Smooth muscle cell (in vitro differentiated cells): Measurements from ENCODE around the gene TTYH2. TPM values are rescaled to one million over a fixed set of nuclear protein-coding genes. Genes with fewer than 3 reads are reported as not detected.
"Not testable (repeated sequence)": the region's sequence is repeated elsewhere in the genome, so short reads cannot be mapped to it uniquely, and the experiment has no call there.

Experiments
- DNase-seq: peaks from one replicate; lab custom pipeline; 2025; ENCODE audit not compliant: unreplicated experiment; lab: John Stamatoyannopoulos, UW
- H2AFZ ChIP-seq: fragments of 200-600 bp; sonication (generic); 2 replicates; pipeline ENCODE4 v1.6.0; 2016; ENCODE audit warnings: antibody characterized with exemption, low read depth, mild to moderate bottlenecking
- H3F3A ChIP-seq: fragments of 200-600 bp; sonication (generic); 2 replicates; pipeline ENCODE4 v1.6.0; 2017; ENCODE audit warnings: antibody characterized with exemption, low read depth
- H3K27ac ChIP-seq: fragments of 200-600 bp; sonication (generic); 2 replicates; pipeline ENCODE4 v1.5.1; 2016; ENCODE audit warnings: low read depth, mild to moderate bottlenecking
- H3K27me3 ChIP-seq: fragments of 200-600 bp; sonication (generic); 2 replicates; pipeline ENCODE4 v1.6.1; 2016; ENCODE audit warnings: low read depth, mild to moderate bottlenecking
- H3K36me3 ChIP-seq: fragments of 200-600 bp; sonication (generic); 2 replicates; pipeline ENCODE4 v1.5.1; 2016; ENCODE audit warnings: low read depth
- H3K4me1 ChIP-seq: fragments of 200-600 bp; sonication (generic); 2 replicates; pipeline ENCODE4 v1.5.1; 2016; ENCODE audit warnings: low read depth
- H3K4me2 ChIP-seq: fragments of 200-600 bp; sonication (generic); 2 replicates; pipeline ENCODE4 v1.6.0; 2016; ENCODE audit warnings: mild to moderate bottlenecking
- H3K4me3 ChIP-seq: fragments of 200-600 bp; sonication (generic); 2 replicates; pipeline ENCODE4 v1.5.1; 2016; ENCODE audit warnings: mild to moderate bottlenecking
- H3K79me2 ChIP-seq: fragments of 200-600 bp; sonication (generic); 2 replicates; pipeline ENCODE4 v1.6.0; 2016; ENCODE audit warnings: low read depth, mild to moderate bottlenecking
- H3K9ac ChIP-seq: fragments of 200-600 bp; sonication (generic); 2 replicates; pipeline ENCODE4 v1.6.0; 2016; ENCODE audit warnings: low read depth
- H3K9me3 ChIP-seq: fragments of 200-600 bp; sonication (generic); replicated peaks from 2 replicates; pipeline ENCODE4 v1.5.1; 2016; ENCODE audit warnings: low read depth
- H4K20me1 ChIP-seq: fragments of 200-600 bp; sonication (generic); 2 replicates; pipeline ENCODE4 v1.6.0; 2016; ENCODE audit warnings: low read depth
- CTCF ChIP-seq: fragments of 200-600 bp; sonication (generic); IDR thresholded peaks from 2 replicates; pipeline ENCODE4 v1.5.1; 2017; ENCODE audit warnings: borderline replicate concordance, mild to moderate bottlenecking, antibody characterized with exemption; ENCODE audit not compliant: insufficient read depth, poor library complexity, severe bottlenecking
- WGBS: methylation state at CpG from one replicate; pipeline ENCODE4 v1.1.7; 2016; ENCODE audit warnings: low lambda C conversion rate; 5-methylcytosine and 5-hydroxymethylcytosine counted together
- polyA plus RNA-seq: library from polyadenylated mRNA; unstranded; fragments of >200 nt; fragmentation: Nextera tagmentation; extraction: Ambion mirVana; gene quantifications from 2 replicates; pipeline ENCODE4 v1.2.1, GENCODE V29; 2016
- total RNA-seq: library from RNA; depleted of rRNA; stranded (reverse); fragments of >200 nt; gene quantifications from 2 replicates; pipeline ENCODE4 v1.2.3, GENCODE V29; 2014

TTYH2 gene
- total and polyA plus RNA-seq, 2 experiments from 2014 or later = 1.6 to 1.9 TPM

- Histone ChIP-seq H3K27ac (no peak overlapping the region), H3F3A (no peaks in the 10 kb centered on the region), H3K9me3 (no peaks in the 10 kb centered on the region), H3K36me3 (no peaks in the 10 kb centered on the region), H2AFZ (no peak overlapping the region), H3K79me2 (no peaks in the 10 kb centered on the region), H3K9ac (no peak overlapping the region), H3K27me3 (peaks cover 19% of the 10 kb centered on the region), H3K4me1 (peaks cover 3% of the 10 kb centered on the region), H4K20me1 (no peaks in the 10 kb centered on the region), H3K4me2 (no peak overlapping the region), H3K4me3 (no peak overlapping the region)
- DNase-seq = no peak
- no peak for TF ChIP-seq CTCF
- WGBS = 94% methylated on average over 18 of the region's 20 CpGs
These were observed 68.4 kb downstream of the TTYH2 start for GRCh38 chr17:74281799-74282198.

GRCh38 chr17:74282274-74282586 lies 68.9 kb downstream of the TTYH2 start:
- not testable (repeated sequence) for H3K36me3 ChIP-seq, H3K27ac ChIP-seq, H3K9ac ChIP-seq, H3K4me2 ChIP-seq, H3K4me1 ChIP-seq, H4K20me1 ChIP-seq, H2AFZ ChIP-seq, H3F3A ChIP-seq, DNase-seq, H3K4me3 ChIP-seq, H3K79me2 ChIP-seq, H3K9me3 ChIP-seq
- 97% methylated on average over 4 of the region's 4 CpGs for WGBS
- H3K27me3 ChIP-seq = peaks cover 19% of the 10 kb centered on the region

- H3K79me2 ChIP-seq = no peaks in the 10 kb centered on the region
- H3K4me3 ChIP-seq = no peak overlapping the region
- no peak overlapping the region for H2AFZ ChIP-seq
- H3K9me3 ChIP-seq = no peaks in the 10 kb centered on the region
- H3K4me1 ChIP-seq = no peaks in the 10 kb centered on the region
- H3F3A ChIP-seq = no peaks in the 10 kb centered on the region
- H3K36me3 ChIP-seq = no peaks in the 10 kb centered on the region
- H3K27me3 ChIP-seq = peaks cover 19% of the 10 kb centered on the region
- DNase-seq = no peak
- WGBS = 58% methylated on average over 9 of the region's 9 CpGs
- no peak overlapping the region for H3K27ac ChIP-seq
- no peak overlapping the region for H3K4me2 ChIP-seq
- H3K9ac ChIP-seq = no peak overlapping the region
- H4K20me1 ChIP-seq = no peaks in the 10 kb centered on the region
- TF ChIP-seq CTCF = no peak
These were observed 69.4 kb downstream of the TTYH2 start for GRCh38 chr17:74282587-74283370.

- H3K36me3 ChIP-seq = no peaks in the 10 kb centered on the region
- H4K20me1 ChIP-seq = no peaks in the 10 kb centered on the region
- H3K27me3 ChIP-seq = peaks cover 19% of the 10 kb centered on the region
- H2AFZ ChIP-seq = no peak overlapping the region
- no peaks in the 10 kb centered on the region for H3K4me1 ChIP-seq
- H3K4me3 ChIP-seq = no peak overlapping the region
- no peaks in the 10 kb centered on the region for H3K9me3 ChIP-seq
- no peak overlapping the region for H3K27ac ChIP-seq
- no peak for TF ChIP-seq CTCF
- no peak overlapping the region for H3K9ac ChIP-seq
- no peaks in the 10 kb centered on the region for H3K79me2 ChIP-seq
- DNase-seq = no peak
- WGBS = 90% methylated on average over 4 of the region's 4 CpGs
- no peak overlapping the region for H3K4me2 ChIP-seq
- H3F3A ChIP-seq = no peaks in the 10 kb centered on the region
These were observed 70.0 kb downstream of the TTYH2 start for GRCh38 chr17:74283371-74283673.
